A549 (cell line): ENCODE measurements around the gene PDE7B. TPM values are rescaled to one million over a fixed set of nuclear protein-coding genes. Genes with fewer than 3 reads are reported as not detected.

ENCODE experiments used
- ATAC-seq, 2 experiments: fragments of 200-7000 bp in 1 of 2; fragments of >200 bp in 1 of 2; cut with Nextera tagmentation in 1 of 2; cut with Tn5 transposase in 1 of 2; 3 replicates each; pipeline versions ENCODE4 v1.8.0 to v1.9.1; 2018 to 2020; ENCODE audit warnings: mild to moderate bottlenecking in 1 of 2, moderate library complexity in 1 of 2
- CTCF ChIA-PET: fragments of 300-600 bp; sonication (Branson Sonifier 250); formaldehyde crosslinking; extraction: SDS; loops from one replicate; lab custom pipeline; 2021; ENCODE audit warnings: antibody characterized with exemption, inconsistent platforms; lab: Yijun Ruan, JAX
- POLR2A ChIA-PET: fragments of 350-600 bp; formaldehyde crosslinking; extraction: SDS; loops from one replicate; lab custom pipeline; 2021; ENCODE audit warnings: antibody characterized with exemption, inconsistent platforms; lab: Yijun Ruan, JAX
- DNase-seq, 2 experiments: peaks; one replicate each; pipeline versions ENCODE4 v3.0.0 to v3.0.0-alpha.2; 2011 to 2016; ENCODE audit warnings: low read depth in 1 of 2, low spot score in 1 of 2
- FAIRE-seq: peaks from 2 replicates; lab custom pipeline; 2011; peaks lifted over from hg19 to GRCh38; lab: Jason Lieb, UNC
- H3K27ac ChIP-seq, 2 experiments: fragments of >200 bp; sonication (Bioruptor Twin); formaldehyde crosslinking; 3 replicates each; pipeline ENCODE4 v1.5.1; 2016 to 2017
- H3K4me1 ChIP-seq: fragments of >200 bp; sonication (Bioruptor Twin); formaldehyde crosslinking; 3 replicates; pipeline ENCODE4 v1.6.1; 2016
- H3K4me2 ChIP-seq: fragments of >200 bp; sonication (Bioruptor Twin); formaldehyde crosslinking; 3 replicates; pipeline ENCODE4 v1.6.1; 2016
- H3K4me3 ChIP-seq: fragments of >200 bp; sonication (Bioruptor Twin); formaldehyde crosslinking; 3 replicates; pipeline ENCODE4 v1.5.1; 2016
- H3K9me3 ChIP-seq: fragments of >200 bp; sonication (Bioruptor Twin); formaldehyde crosslinking; 3 replicates; pipeline ENCODE4 v1.6.1; 2016
- BCL3 ChIP-seq: fragments of >200 bp; sonication (Bioruptor Twin); formaldehyde crosslinking; IDR thresholded peaks from 3 replicates; pipeline ENCODE4 v1.6.1; 2016
- CBX2 ChIP-seq: fragments of 200-600 bp; sonication (generic); IDR thresholded peaks from 2 replicates; pipeline ENCODE4 v1.6.1; 2016; ENCODE audit warnings: low read depth, mild to moderate bottlenecking, borderline replicate concordance
- CEBPB ChIP-seq, 2 experiments: fragments of >200 bp in 1 of 2; sonication (Bioruptor Twin) in 1 of 2; formaldehyde crosslinking in 1 of 2; IDR thresholded peaks; 2 replicates each; pipeline ENCODE4 v1.6.1; 2012 to 2016
- CHD2 ChIP-seq: fragments of 150-350 bp; IDR thresholded peaks from 2 replicates; pipeline ENCODE4 v1.6.1; 2014; ENCODE audit warnings: low read length; ENCODE audit not compliant: partially characterized antibody
- CHD4 ChIP-seq: fragments of 200-600 bp; sonication (generic); IDR thresholded peaks from 2 replicates; pipeline ENCODE4 v1.6.1; 2016; ENCODE audit warnings: antibody characterized with exemption, mild to moderate bottlenecking, borderline replicate concordance
- E2F6 ChIP-seq: IDR thresholded peaks from 2 replicates; pipeline ENCODE4 v1.6.1; 2012; ENCODE audit warnings: low read depth, borderline replicate concordance
- ESRRA ChIP-seq: fragments of 150-350 bp; IDR thresholded peaks from 2 replicates; pipeline ENCODE4 v1.6.1; 2014; ENCODE audit warnings: mild to moderate bottlenecking, low read length, borderline replicate concordance
- FOSB ChIP-seq: fragments of 250-450 bp; sonication (Bioruptor Pico); IDR thresholded peaks from 2 replicates; pipeline ENCODE4 v1.5.0; 2020; ENCODE audit warnings: mild to moderate bottlenecking, moderate library complexity
- FOXS1 ChIP-seq: fragments of 250-450 bp; sonication (Bioruptor Pico); IDR thresholded peaks from 2 replicates; pipeline ENCODE4 v1.5.0; 2020; ENCODE audit warnings: mild to moderate bottlenecking, moderate library complexity
- HDAC2 ChIP-seq: fragments of 200-600 bp; sonication (generic); IDR thresholded peaks from 2 replicates; pipeline ENCODE4 v1.6.1; 2016
- HOXA7 ChIP-seq: fragments of 250-450 bp; sonication (Bioruptor Pico); IDR thresholded peaks from 2 replicates; pipeline ENCODE4 v1.5.0; 2020; ENCODE audit warnings: mild to moderate bottlenecking, moderate library complexity
- HOXB13 ChIP-seq: fragments of 250-450 bp; sonication (Bioruptor Pico); IDR thresholded peaks from 2 replicates; pipeline ENCODE4 v1.5.0; 2020; ENCODE audit warnings: low read depth, mild to moderate bottlenecking, moderate library complexity
- HOXB5 ChIP-seq: fragments of 250-450 bp; sonication (Bioruptor Pico); IDR thresholded peaks from 2 replicates; pipeline ENCODE4 v1.5.0; 2020; ENCODE audit warnings: mild to moderate bottlenecking, moderate library complexity
- JUN ChIP-seq, 2 experiments: fragments of >200 bp; sonication (Bioruptor Twin); formaldehyde crosslinking; IDR thresholded peaks; 2 replicates in 1 of 2; 3 replicates in 1 of 2; pipeline ENCODE4 v1.6.1; 2016 to 2017
- JUNB ChIP-seq: fragments of >200 bp; sonication (Bioruptor Twin); formaldehyde crosslinking; IDR thresholded peaks from 2 replicates; pipeline ENCODE4 v1.6.1; 2016
- KDM1A ChIP-seq: fragments of 200-600 bp; sonication (generic); IDR thresholded peaks from 2 replicates; pipeline ENCODE4 v1.6.1; 2016; ENCODE audit warnings: low read depth, mild to moderate bottlenecking
- MAX ChIP-seq: IDR thresholded peaks from 2 replicates; pipeline ENCODE4 v1.6.1; 2012
- MAZ ChIP-seq: fragments of 150-350 bp; IDR thresholded peaks from 2 replicates; pipeline ENCODE4 v1.6.1; 2014; ENCODE audit warnings: antibody characterized with exemption, low read depth, low read length, borderline replicate concordance
- NFE2L2 ChIP-seq: fragments of 150-350 bp; conservative IDR thresholded peaks from 2 replicates; pipeline ENCODE4 v1.6.1; 2014; ENCODE audit warnings: low read length
- NPAS2 ChIP-seq: fragments of 250-450 bp; sonication (Bioruptor Pico); IDR thresholded peaks from 2 replicates; pipeline ENCODE4 v1.8.0; 2022; ENCODE audit warnings: mild to moderate bottlenecking, moderate library complexity, borderline replicate concordance
- NR3C1 ChIP-seq: fragments of >200 bp; sonication (Bioruptor Twin); formaldehyde crosslinking; IDR thresholded peaks from 3 replicates; pipeline ENCODE4 v1.6.1; 2017
- POLR2A ChIP-seq: IDR thresholded peaks from 2 replicates; pipeline ENCODE4 v1.6.1; 2012; ENCODE audit warnings: mild to moderate bottlenecking, low read length
- SREBF2 ChIP-seq: fragments of 450-650 bp; IDR thresholded peaks from 2 replicates; pipeline ENCODE4 v1.6.1; 2014; ENCODE audit warnings: mild to moderate bottlenecking, moderate library complexity
- USF2 ChIP-seq: fragments of 450-650 bp; IDR thresholded peaks from 2 replicates; pipeline ENCODE4 v1.6.1; 2014; ENCODE audit warnings: antibody characterized with exemption
- ZFP36 ChIP-seq: fragments of 450-650 bp; IDR thresholded peaks from 2 replicates; pipeline ENCODE4 v1.6.1; 2014; ENCODE audit warnings: borderline replicate concordance; ENCODE audit not compliant: partially characterized antibody
- ZNF302 ChIP-seq: fragments of 250-450 bp; sonication (Bioruptor Pico); IDR thresholded peaks from 2 replicates; pipeline ENCODE4 v1.9.0; 2021; ENCODE audit warnings: inconsistent platforms, mild to moderate bottlenecking, moderate library complexity
- ZSCAN20 ChIP-seq: fragments of 250-450 bp; sonication (Bioruptor Pico); IDR thresholded peaks from 2 replicates; pipeline ENCODE4 v1.8.0; 2022; ENCODE audit warnings: mild to moderate bottlenecking, moderate library complexity
- WGBS: methylation state at CpG from one replicate; pipeline ENCODE4 v1.1.6; 2017; ENCODE audit errors: missing lambda C conversion rate; 5-methylcytosine and 5-hydroxymethylcytosine counted together
- polyA plus RNA-seq, 4 experiments: library from polyadenylated mRNA; depleted of rRNA in 3 of 4; stranded (reverse); fragments of >200 nt; fragmentation: RNase III in 1 of 4; extraction: RNeasy Plus Mini Kit Qiagen cat#74134 plus additional on column Dnase treatment in 1 of 4; gene quantifications; 2 replicates in 3 of 4; 3 replicates in 1 of 4; pipeline ENCODE4 v1.2.3, GENCODE V29; 2011 to 2017
- TF ChIP-seq, protein P1 (sequence below): fragments of 150-350 bp; IDR thresholded peaks from 2 replicates; pipeline ENCODE4 v1.6.1; 2014; ENCODE audit warnings: low read depth, mild to moderate bottlenecking, low read length

The PDE7B gene
- polyA plus RNA-seq, 2 of the 4 experiments (the other 2 are of a cell fraction) = 6.6 to 13.8 TPM

GRCh38 chr6:136108361-136108945 is 257.0 kb downstream of the PDE7B start:
- WGBS = 84% methylated on average over 10 of the region's 10 CpGs
- FAIRE-seq (no peak), ATAC-seq (no peak)
- CTCF ChIA-PET = interaction anchor here (0.7 kb wide), 1 partner anchor 751 kb away, joined by 3 read pairs; no protein-coding TSS in a partner anchor
- H3K27ac ChIP-seq = no peak overlapping the region
- H3K9me3 ChIP-seq = no peaks in the 10 kb centered on the region
- TF ChIP-seq ZNF302 (CRISPR knock-in tag) = no peak
- TF ChIP-seq MAX = no peak
- TF ChIP-seq HDAC2 = no peak
- no peak for TF ChIP-seq HOXB5 (CRISPR knock-in tag)
- TF ChIP-seq NR3C1 = no peak
- TF ChIP-seq CHD4 = no peak
- TF ChIP-seq, all 56 proteins: peak for 0
- Histone ChIP-seq H3K4me1 (peaks cover 33% of the 10 kb centered on the region; the same call in 2 of the 3 replicates), H3K4me2 (no peak overlapping the region), H3K4me3 (no peak overlapping the region)
- DNase-seq = no peak
- POLR2A ChIA-PET = no interaction called here

DNA sequence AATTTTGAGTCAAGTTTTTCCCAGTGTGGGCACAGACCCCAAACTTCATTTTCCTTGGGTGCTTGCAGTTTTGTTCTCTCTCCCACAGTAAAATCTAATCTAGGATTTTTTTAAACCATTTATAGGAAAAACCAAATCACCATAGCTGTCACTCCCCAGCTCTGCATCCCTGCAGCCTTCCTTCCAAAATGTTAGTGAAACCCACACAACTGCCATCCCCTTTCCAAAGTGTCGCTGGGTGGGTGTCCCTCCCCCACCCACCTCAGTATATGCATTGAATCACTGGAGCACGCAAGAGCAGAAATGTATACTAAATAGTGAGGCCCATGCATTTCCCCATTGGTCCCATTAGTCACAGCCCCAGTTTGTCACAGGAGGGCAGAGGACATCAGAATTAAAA is 260.3 kb downstream of the PDE7B start:
- no peak for ATAC-seq
- Histone ChIP-seq H3K4me2 (no peak overlapping the region), H3K27ac (no peak overlapping the region), H3K4me1 (peaks cover 4% of the 10 kb centered on the region; the same call in 2 of the 3 replicates), H3K4me3 (no peak overlapping the region), H3K9me3 (no peaks in the 10 kb centered on the region)
- CTCF ChIA-PET = no interaction called here
- TF ChIP-seq ZSCAN20 (CRISPR knock-in tag) = no peak
- TF ChIP-seq MAZ = no peak
- TF ChIP-seq FOXS1 (CRISPR knock-in tag) = no peak
- TF ChIP-seq KDM1A = no peak
- TF ChIP-seq HOXB5 (CRISPR knock-in tag) = no peak
- no peak for TF ChIP-seq HOXA7 (CRISPR knock-in tag)
- no peak for TF ChIP-seq E2F6
- no peak for TF ChIP-seq JUNB
- TF ChIP-seq CBX2 = no peak
- TF ChIP-seq NPAS2 (CRISPR knock-in tag) = no peak
- TF ChIP-seq CHD2 = no peak
- TF ChIP-seq ZFP36 = no peak
- no peak for TF ChIP-seq BCL3
- TF ChIP-seq JUN (IDR thresholded peaks at IDR 0.05) = no peak
- no peak for TF ChIP-seq FOSB
- no peak for TF ChIP-seq USF2
- WGBS = 86% methylated on average over 2 of the region's 2 CpGs
- no peak for DNase-seq
- no peak for FAIRE-seq
- POLR2A ChIA-PET = no interaction called here

DNA sequence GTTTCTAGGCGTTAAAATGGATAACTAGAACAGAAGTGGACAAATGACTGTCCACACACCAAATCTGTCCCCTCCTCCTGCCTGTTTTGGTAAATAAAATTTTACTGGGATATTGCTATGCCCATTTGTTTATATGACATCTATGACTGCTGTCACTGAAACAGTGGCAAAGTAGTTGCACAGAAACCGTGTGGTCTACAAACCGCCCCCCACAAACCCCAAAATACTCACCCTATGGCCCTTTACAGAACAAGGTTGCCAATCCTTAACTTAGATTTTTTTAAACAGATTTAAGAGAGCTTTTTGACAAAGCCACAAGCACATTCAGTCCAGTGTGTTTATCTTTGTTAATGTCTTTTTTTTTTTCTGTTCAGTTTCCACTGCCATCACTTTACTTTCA is 260.8 kb downstream of the PDE7B start:
- DNase-seq = no peak
- no peak overlapping the region for H3K4me3 ChIP-seq
- no peak for FAIRE-seq
- H3K4me1 ChIP-seq = peaks cover 6% of the 10 kb centered on the region; the same call in 2 of the 3 replicates
- no peak overlapping the region for H3K4me2 ChIP-seq
- POLR2A ChIA-PET = no interaction called here
- H3K9me3 ChIP-seq = no peaks in the 10 kb centered on the region
- 88% methylated on average over 3 of the region's 3 CpGs for WGBS
- H3K27ac ChIP-seq = no peak overlapping the region
- CTCF ChIA-PET = no interaction called here
- no peak for ATAC-seq
- no peak for TF ChIP-seq CEBPB (IDR thresholded peaks at IDR 0.05)
- TF ChIP-seq CBX2 = no peak
- no peak for TF ChIP-seq HOXB13 (CRISPR knock-in tag)
- no peak for TF ChIP-seq NFE2L2
- TF ChIP-seq HOXB5 (CRISPR knock-in tag) = no peak
- TF ChIP-seq POLR2A = no peak
- TF ChIP-seq MAX = no peak
- TF ChIP-seq SREBF2 = no peak
- TF ChIP-seq JUNB = no peak
- no peak for TF ChIP-seq NR3C1
- TF ChIP-seq, protein P1, sequence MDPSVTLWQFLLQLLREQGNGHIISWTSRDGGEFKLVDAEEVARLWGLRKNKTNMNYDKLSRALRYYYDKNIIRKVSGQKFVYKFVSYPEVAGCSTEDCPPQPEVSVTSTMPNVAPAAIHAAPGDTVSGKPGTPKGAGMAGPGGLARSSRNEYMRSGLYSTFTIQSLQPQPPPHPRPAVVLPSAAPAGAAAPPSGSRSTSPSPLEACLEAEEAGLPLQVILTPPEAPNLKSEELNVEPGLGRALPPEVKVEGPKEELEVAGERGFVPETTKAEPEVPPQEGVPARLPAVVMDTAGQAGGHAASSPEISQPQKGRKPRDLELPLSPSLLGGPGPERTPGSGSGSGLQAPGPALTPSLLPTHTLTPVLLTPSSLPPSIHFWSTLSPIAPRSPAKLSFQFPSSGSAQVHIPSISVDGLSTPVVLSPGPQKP = no peak
- TF ChIP-seq ESRRA = no peak
